IMR-90 (cell line): Measurements from ENCODE around the gene IGFBP7. TPM values are rescaled to one million over a fixed set of nuclear protein-coding genes. Genes with fewer than 3 reads are reported as not detected.

ENCODE experiments used
- ATAC-seq: fragments of 200-7000 bp; cut with Tn5 transposase; 2 replicates; pipeline ENCODE4 v1.9.1; 2020; ENCODE audit warnings: low read depth, mild to moderate bottlenecking, moderate library complexity
- BruUV-seq: library from RNA; stranded (reverse); fragments of 400-500 nt; replicated peaks from 2 replicates; lab custom pipeline; 2021; lab: Mats Ljungman, UMichigan
- CTCF ChIA-PET: fragments of 300-600 bp; formaldehyde crosslinking; extraction: SDS; loops from one replicate; lab custom pipeline; 2021; ENCODE audit warnings: antibody characterized with exemption; lab: Yijun Ruan, JAX
- POLR2A ChIA-PET: fragments of 300-600 bp; sonication (Branson Sonifier 250); formaldehyde crosslinking; loops from one replicate; lab custom pipeline; 2022; ENCODE audit warnings: antibody characterized with exemption; ENCODE audit not compliant: unreplicated experiment; lab: Charles Lee
- DNase-seq: peaks from one replicate; pipeline ENCODE4 v3.0.0; 2013
- H2AFZ ChIP-seq: replicated peaks from 2 replicates; pipeline ENCODE3; 2013; ENCODE audit warnings: low read length, mild to moderate bottlenecking; ENCODE audit not compliant: poor library complexity
- H2AK5ac ChIP-seq: 2 replicates; pipeline ENCODE4 v1.6.1; 2013; ENCODE audit warnings: low read depth, low read length, inconsistent platforms
- H2AK9ac ChIP-seq: replicated peaks from 2 replicates; pipeline ENCODE3; 2013; ENCODE audit warnings: mild to moderate bottlenecking, low read depth, low read length, moderate library complexity; ENCODE audit not compliant: poor library complexity
- H2BK120ac ChIP-seq: 2 replicates; pipeline ENCODE4 v1.6.1; 2013; ENCODE audit warnings: low read depth, low read length, inconsistent platforms
- H2BK15ac ChIP-seq: 3 replicates; pipeline ENCODE4 v1.6.1; 2013; ENCODE audit warnings: low read depth, low read length, inconsistent platforms
- H2BK20ac ChIP-seq: 2 replicates; pipeline ENCODE4 v1.6.1; 2013; ENCODE audit warnings: low read depth, mild to moderate bottlenecking, inconsistent platforms, low read length, moderate library complexity
- H2BK5ac ChIP-seq: 2 replicates; pipeline ENCODE4 v1.6.1; 2013; ENCODE audit warnings: mild to moderate bottlenecking, low read depth, low read length, inconsistent platforms; ENCODE audit not compliant: poor library complexity, severe bottlenecking
- H3K14ac ChIP-seq: replicated peaks from 2 replicates; pipeline ENCODE4 v1.6.1; 2013; ENCODE audit warnings: low read depth, low read length, inconsistent platforms
- H3K18ac ChIP-seq: 2 replicates; pipeline ENCODE4 v1.6.1; 2013; ENCODE audit warnings: low read depth, low read length, control low read depth
- H3K23ac ChIP-seq: 2 replicates; pipeline ENCODE4 v1.6.1; 2013; ENCODE audit warnings: low read depth, low read length, inconsistent platforms
- H3K27ac ChIP-seq: 2 replicates; pipeline ENCODE4 v1.5.1; 2013; ENCODE audit warnings: mild to moderate bottlenecking, control low read depth, low read length; ENCODE audit not compliant: insufficient read depth
- H3K27me3 ChIP-seq: 2 replicates; pipeline ENCODE4 v1.6.1; 2013; ENCODE audit warnings: low read length; ENCODE audit not compliant: control insufficient read depth, insufficient read depth
- H3K36me3 ChIP-seq: 2 replicates; pipeline ENCODE4 v1.6.1; 2013; ENCODE audit warnings: low read length, mixed read lengths; ENCODE audit not compliant: control insufficient read depth, insufficient read depth
- H3K4ac ChIP-seq: 2 replicates; pipeline ENCODE4 v1.6.1; 2013; ENCODE audit warnings: low read depth, low read length, inconsistent platforms
- H3K4me1 ChIP-seq: 2 replicates; pipeline ENCODE4 v1.6.1; 2013; ENCODE audit warnings: low read length, mixed read lengths; ENCODE audit not compliant: control insufficient read depth, insufficient read depth
- H3K4me2 ChIP-seq: 2 replicates; pipeline ENCODE4 v1.6.1; 2013; ENCODE audit warnings: low read depth, mild to moderate bottlenecking, control low read depth, low read length, moderate library complexity
- H3K4me3 ChIP-seq: 2 replicates; pipeline ENCODE4 v1.5.1; 2013; ENCODE audit warnings: low read depth, mild to moderate bottlenecking, control low read depth, low read length, moderate library complexity; ENCODE audit not compliant: insufficient read depth
- H3K56ac ChIP-seq: 2 replicates; pipeline ENCODE4 v1.6.1; 2013; ENCODE audit warnings: low read length, inconsistent platforms; ENCODE audit not compliant: insufficient read depth; ENCODE audit errors: extremely low read depth
- H3K79me1 ChIP-seq, 2 experiments: 2 replicates each; pipeline ENCODE4 v1.6.1; 2013; ENCODE audit warnings: low read length in 2 of 2, inconsistent platforms in 1 of 2, low read depth in 1 of 2
- H3K9ac ChIP-seq: 2 replicates; pipeline ENCODE4 v1.6.1; 2013; ENCODE audit warnings: low read depth, low read length, control low read depth
- H3K9me1 ChIP-seq: 2 replicates; pipeline ENCODE4 v1.6.1; 2013; ENCODE audit warnings: low read length, inconsistent platforms; ENCODE audit not compliant: insufficient read depth
- H3K9me3 ChIP-seq: 2 replicates; pipeline ENCODE4 v1.6.1; 2013; ENCODE audit warnings: low read length; ENCODE audit not compliant: control insufficient read depth, insufficient read depth
- H4K20me1 ChIP-seq: 2 replicates; pipeline ENCODE4 v1.6.1; 2013; ENCODE audit warnings: low read length, inconsistent platforms; ENCODE audit not compliant: insufficient read depth
- H4K5ac ChIP-seq: 2 replicates; pipeline ENCODE4 v1.6.1; 2013; ENCODE audit warnings: mild to moderate bottlenecking, low read depth, low read length, control low read depth
- H4K8ac ChIP-seq, 2 experiments: 2 replicates each; pipeline ENCODE4 v1.6.1; 2013; ENCODE audit warnings: low read depth in 2 of 2, low read length in 2 of 2, control low read depth in 1 of 2, inconsistent platforms in 1 of 2
- H4K91ac ChIP-seq: 2 replicates; pipeline ENCODE4 v1.6.1; 2013; ENCODE audit warnings: low read depth, low read length, inconsistent platforms; ENCODE audit not compliant: insufficient read depth
- BHLHE40 ChIP-seq: fragments of 150-350 bp; IDR thresholded peaks from 2 replicates; pipeline ENCODE4 v1.6.1; 2016; ENCODE audit warnings: mild to moderate bottlenecking, low read depth, low read length
- CHD1 ChIP-seq: IDR thresholded peaks from 2 replicates; pipeline ENCODE4 v1.6.1; 2012; ENCODE audit warnings: low read depth, low read length, improper control_type of control experiment
- FOS ChIP-seq: fragments of 150-350 bp; IDR thresholded peaks from 2 replicates; pipeline ENCODE4 v1.6.1; 2016; ENCODE audit warnings: low read depth, low read length
- MAFK ChIP-seq: IDR thresholded peaks from 2 replicates; pipeline ENCODE4 v1.6.1; 2012; ENCODE audit warnings: low read depth, low read length, improper control_type of control experiment
- MAZ ChIP-seq: IDR thresholded peaks from 2 replicates; pipeline ENCODE4 v1.6.1; 2012; ENCODE audit warnings: low read depth, mild to moderate bottlenecking, low read length, improper control_type of control experiment, moderate library complexity, borderline replicate concordance
- RFX5 ChIP-seq: IDR thresholded peaks from 2 replicates; pipeline ENCODE4 v1.8.0; 2012; ENCODE audit warnings: low read depth, mild to moderate bottlenecking, low read length, moderate library complexity
- USF2 ChIP-seq: fragments of 150-350 bp; IDR thresholded peaks from 2 replicates; pipeline ENCODE4 v1.6.1; 2017; ENCODE audit warnings: mild to moderate bottlenecking, antibody characterized with exemption, low read length, low read depth
- WGBS, 2 experiments: methylation state at CpG; one replicate each; pipeline versions ENCODE4 v1.1.5 to v1.1.7; 2013; ENCODE audit warnings: missing lambda C conversion rate in 2 of 2; ENCODE audit not compliant: insufficient read length in 1 of 2; ENCODE audit errors: extremely low coverage in 2 of 2; 5-methylcytosine and 5-hydroxymethylcytosine counted together
- dilution Hi-C: fragments of 300-500 bp; cut with HindIII; formaldehyde crosslinking; loops from one replicate; pipeline ENCODE4 v1.14.3; 2018; ENCODE audit warnings: low sequenced_read_pairs; ENCODE audit not compliant: unreplicated experiment
- in situ Hi-C: fragments of 300-500 bp; cut with MboI; formaldehyde crosslinking; loops from 3 replicates; pipeline ENCODE4 v1.14.3; 2019; ENCODE audit warnings: low sequenced_read_pairs, inconsistent platforms, mixed read lengths
- intact Hi-C: fragments of 100-400 bp; cut with micrococcal nuclease; formaldehyde crosslinking; loops from 2 replicates; pipeline ENCODE4 v1.10.0; 2022
- polyA plus RNA-seq, 3 experiments: library from polyadenylated mRNA; depleted of rRNA; stranded (reverse); fragments of >200 nt; gene quantifications; 2 replicates each; pipeline ENCODE4 v1.2.3, GENCODE V29; 2012; ENCODE audit warnings: low replicate concordance in 1 of 3
- total RNA-seq: library from RNA; depleted of rRNA; stranded (reverse); fragments of >200 nt; gene quantifications from 2 replicates; pipeline ENCODE4 v1.2.3, GENCODE V29; 2012
- TF ChIP-seq, protein P1 (sequence below): fragments of 150-350 bp; IDR thresholded peaks from 2 replicates; pipeline ENCODE4 v1.6.1; 2016; ENCODE audit warnings: low read depth, mild to moderate bottlenecking, low read length, moderate library complexity, borderline replicate concordance
- TF ChIP-seq, protein P2 (sequence below): conservative IDR thresholded peaks from 2 replicates; pipeline ENCODE4 v1.5.1; 2012; ENCODE audit warnings: mild to moderate bottlenecking, low read depth, low read length, improper control_type of control experiment

IGFBP7 gene
- total and polyA plus RNA-seq, 2 of the 4 experiments (the other 2 are of a cell fraction), result 33.2 to 267 TPM

DNA sequence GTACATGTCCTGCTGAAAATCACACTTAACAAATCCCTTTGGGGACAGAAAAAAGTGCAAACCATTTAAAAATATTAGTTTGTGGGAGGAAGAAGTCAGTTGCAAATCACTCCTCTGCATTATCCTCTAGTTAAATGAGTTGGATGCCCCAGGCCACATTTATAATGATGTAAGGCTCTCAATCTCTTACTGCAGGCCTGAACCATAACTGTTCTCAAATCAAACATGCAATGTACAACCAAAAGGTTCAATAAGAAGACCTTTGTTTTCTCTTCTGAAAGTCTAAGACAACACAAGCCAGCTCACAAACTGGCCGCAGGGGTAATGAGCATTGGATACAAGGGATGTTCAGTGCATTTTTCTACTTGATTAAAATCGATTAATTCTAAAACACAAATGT, 39.7 kb downstream of the IGFBP7 start:
- no peak overlapping the region for H3K9ac ChIP-seq
- H2AFZ ChIP-seq, result no peak overlapping the region
- no peak overlapping the region for H3K4me3 ChIP-seq
- no peak overlapping the region for H4K8ac ChIP-seq
- no peak overlapping the region for H3K14ac ChIP-seq
- ChIA-PET POLR2A (no interaction called here), CTCF (interaction anchor here (0.6 to 1.6 kb wide), 2 partner anchors 52 to 93 kb away, joined by 3 to 6 read pairs; no protein-coding TSS in a partner anchor)
- H3K27ac ChIP-seq, result no peak overlapping the region
- H2BK15ac ChIP-seq, result no peak overlapping the region
- in situ Hi-C loops (no loop called here), dilution Hi-C loops (no loop called here), intact Hi-C loops (no loop called here)
- H4K5ac ChIP-seq, result no peak overlapping the region
- no peaks in the 10 kb centered on the region for H3K36me3 ChIP-seq
- H3K23ac ChIP-seq, result no peak overlapping the region; the same call in 1 of the 2 replicates
- H2BK5ac ChIP-seq, result peak overlapping the region; percentile 14
- no peak overlapping the region for H3K56ac ChIP-seq
- peaks cover 23% of the 10 kb centered on the region for H3K4me1 ChIP-seq
- H4K91ac ChIP-seq, result peak overlapping the region; percentile 40; the same call in 1 of the 2 replicates
- TF ChIP-seq MAZ, result no peak
- TF ChIP-seq, protein P1, sequence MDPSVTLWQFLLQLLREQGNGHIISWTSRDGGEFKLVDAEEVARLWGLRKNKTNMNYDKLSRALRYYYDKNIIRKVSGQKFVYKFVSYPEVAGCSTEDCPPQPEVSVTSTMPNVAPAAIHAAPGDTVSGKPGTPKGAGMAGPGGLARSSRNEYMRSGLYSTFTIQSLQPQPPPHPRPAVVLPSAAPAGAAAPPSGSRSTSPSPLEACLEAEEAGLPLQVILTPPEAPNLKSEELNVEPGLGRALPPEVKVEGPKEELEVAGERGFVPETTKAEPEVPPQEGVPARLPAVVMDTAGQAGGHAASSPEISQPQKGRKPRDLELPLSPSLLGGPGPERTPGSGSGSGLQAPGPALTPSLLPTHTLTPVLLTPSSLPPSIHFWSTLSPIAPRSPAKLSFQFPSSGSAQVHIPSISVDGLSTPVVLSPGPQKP, result no peak
- no peak for TF ChIP-seq USF2
- TF ChIP-seq CHD1, result no peak
- TF ChIP-seq FOS, result no peak
- TF ChIP-seq RFX5, result no peak
- no peak for TF ChIP-seq MAFK
- TF ChIP-seq, protein P2, sequence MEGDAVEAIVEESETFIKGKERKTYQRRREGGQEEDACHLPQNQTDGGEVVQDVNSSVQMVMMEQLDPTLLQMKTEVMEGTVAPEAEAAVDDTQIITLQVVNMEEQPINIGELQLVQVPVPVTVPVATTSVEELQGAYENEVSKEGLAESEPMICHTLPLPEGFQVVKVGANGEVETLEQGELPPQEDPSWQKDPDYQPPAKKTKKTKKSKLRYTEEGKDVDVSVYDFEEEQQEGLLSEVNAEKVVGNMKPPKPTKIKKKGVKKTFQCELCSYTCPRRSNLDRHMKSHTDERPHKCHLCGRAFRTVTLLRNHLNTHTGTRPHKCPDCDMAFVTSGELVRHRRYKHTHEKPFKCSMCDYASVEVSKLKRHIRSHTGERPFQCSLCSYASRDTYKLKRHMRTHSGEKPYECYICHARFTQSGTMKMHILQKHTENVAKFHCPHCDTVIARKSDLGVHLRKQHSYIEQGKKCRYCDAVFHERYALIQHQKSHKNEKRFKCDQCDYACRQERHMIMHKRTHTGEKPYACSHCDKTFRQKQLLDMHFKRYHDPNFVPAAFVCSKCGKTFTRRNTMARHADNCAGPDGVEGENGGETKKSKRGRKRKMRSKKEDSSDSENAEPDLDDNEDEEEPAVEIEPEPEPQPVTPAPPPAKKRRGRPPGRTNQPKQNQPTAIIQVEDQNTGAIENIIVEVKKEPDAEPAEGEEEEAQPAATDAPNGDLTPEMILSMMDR, result no peak
- TF ChIP-seq BHLHE40, result no peak
- BruUV-seq, result no TSS peak
- H2AK5ac ChIP-seq, result no peak overlapping the region
- H4K20me1 ChIP-seq, result peaks cover 8% of the 10 kb centered on the region
- H3K9me1 ChIP-seq, result peaks cover 21% of the 10 kb centered on the region
- no peaks in the 10 kb centered on the region for H3K27me3 ChIP-seq
- H2BK120ac ChIP-seq, result peak overlapping the region; percentile 25; the same call in 1 of the 2 replicates
- no peak overlapping the region for H3K18ac ChIP-seq
- DNase-seq (no peak), ATAC-seq (no peak)
- no peak overlapping the region for H3K4me2 ChIP-seq
- peaks cover 10 to 76% of the 10 kb centered on the region in 2 experiments; a peak in 3 of 4 replicates for H3K79me1 ChIP-seq
- H2AK9ac ChIP-seq, result no peak overlapping the region
- WGBS, 2 experiments, result no CpG with 5 or more reads among the region's 2 CpGs
- 0 out of 2 replicates have a peak overlapping the region, but pooled peaks have one; percentile 26 for H3K4ac ChIP-seq
- H2BK20ac ChIP-seq, result peak overlapping the region; percentile 6; the same call in 1 of the 2 replicates
- H3K9me3 ChIP-seq, result no peaks in the 10 kb centered on the region
